HG03460 (cell line): ENCODE results near the gene ZNF592.
"Not testable (repeated sequence)": the region's sequence is repeated elsewhere in the genome, so short reads cannot be mapped to it uniquely, and the experiment has no call there.

ENCODE experiments used
- ATAC-seq: cut with Tn5 transposase; IDR thresholded peaks from one replicate; pipeline ENCODE4 v1.9.1; 2021; ENCODE audit not compliant: unreplicated experiment

The ZNF592 gene

DNA sequence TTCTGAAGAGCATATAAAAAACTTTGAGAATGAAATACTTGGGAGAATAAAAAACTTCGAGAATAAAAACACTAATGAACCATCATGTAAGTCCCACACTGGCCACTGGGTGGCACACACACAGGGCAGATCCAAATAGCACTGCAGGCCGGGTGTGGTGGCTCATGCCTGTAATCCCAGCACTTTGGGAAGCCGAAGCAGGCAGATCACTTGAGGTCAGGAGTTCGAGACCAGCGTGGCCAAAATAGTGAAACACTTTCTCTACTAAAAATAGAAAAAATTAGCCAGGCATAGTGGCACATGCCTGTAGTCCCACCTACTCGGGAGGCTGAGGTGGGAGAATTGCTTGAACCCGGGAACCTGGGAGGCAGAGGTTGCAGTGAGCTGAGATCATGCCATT lies 97.2 kb downstream of the ZNF592 start:
- ATAC-seq: not testable (repeated sequence)

DNA sequence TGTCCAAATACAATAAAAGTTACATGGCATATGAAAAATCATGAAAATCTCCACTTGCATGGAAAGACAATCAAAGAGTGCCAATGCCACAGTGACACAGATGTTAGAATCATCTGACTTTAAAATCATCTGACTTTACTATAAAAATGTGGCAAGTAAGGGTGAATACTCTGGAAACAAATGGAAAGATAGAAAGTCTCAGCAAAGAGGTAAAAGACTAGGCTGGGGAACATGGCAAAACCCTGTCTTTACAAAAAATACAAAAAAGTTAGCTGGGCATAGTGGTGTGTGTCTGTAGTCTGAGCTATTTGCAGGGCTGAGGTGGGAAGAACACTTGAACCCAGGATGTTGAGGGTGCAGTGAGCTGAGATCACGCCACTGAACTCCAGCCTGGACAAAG lies 97.9 kb downstream of the ZNF592 start:
- ATAC-seq: no peak

DNA sequence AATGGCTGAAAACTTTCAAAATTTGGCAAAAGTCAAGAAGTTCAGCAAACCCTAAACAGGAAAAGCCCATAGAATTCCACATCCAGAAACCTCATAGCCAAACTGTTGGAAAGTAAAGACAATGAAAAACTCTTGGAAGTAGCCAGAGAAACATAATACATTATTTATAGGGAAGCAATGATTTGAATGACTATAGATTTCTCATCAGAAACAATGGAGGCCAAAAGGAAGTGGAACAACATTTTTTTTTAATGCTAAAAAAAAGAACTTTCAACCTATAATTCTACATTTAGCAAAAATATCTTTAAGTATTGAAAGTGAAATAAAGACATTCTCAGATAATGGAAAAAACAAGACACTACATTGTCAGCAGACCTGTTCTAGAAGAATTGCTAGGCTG lies 99.0 kb downstream of the ZNF592 start:
- ATAC-seq: no peak

DNA sequence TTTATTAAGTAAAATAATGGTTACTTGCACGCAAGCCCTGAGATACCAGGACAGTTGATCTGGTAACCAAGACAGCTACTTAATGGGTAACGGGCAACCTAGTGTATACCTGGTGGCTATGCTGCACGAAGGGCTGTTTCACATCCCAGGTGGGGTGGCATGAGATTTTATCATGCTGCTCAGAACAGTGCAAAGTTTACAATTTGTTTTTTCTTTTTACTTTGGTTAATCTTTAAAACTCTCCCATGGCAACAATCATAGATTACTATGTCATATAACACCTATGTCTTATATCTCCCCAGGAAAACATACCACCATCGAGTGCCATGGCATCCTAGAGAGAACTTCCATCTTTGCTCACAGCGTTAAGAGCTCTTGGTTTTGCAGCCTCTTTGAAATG lies 103.8 kb downstream of the ZNF592 start:
- no peak for ATAC-seq

DNA sequence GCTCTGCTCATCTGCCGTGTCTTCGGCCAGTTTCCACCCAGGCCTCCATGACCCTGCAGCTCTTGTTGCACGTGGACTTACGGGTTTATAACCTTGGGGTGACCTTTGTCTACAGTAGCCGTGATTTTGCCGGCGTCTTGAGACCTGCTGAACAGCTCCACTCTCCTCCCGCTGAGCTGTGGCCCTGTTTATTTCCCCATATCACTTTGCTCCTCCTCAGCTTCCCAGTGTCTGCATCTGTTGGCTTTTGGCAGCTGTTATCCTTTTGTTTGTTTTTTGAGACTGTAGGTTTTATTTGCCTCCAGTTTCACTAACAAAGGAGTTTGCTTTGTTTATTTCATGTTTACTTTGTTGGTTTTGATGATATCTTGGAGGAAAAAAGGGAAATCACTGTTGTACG lies 106.7 kb downstream of the ZNF592 start:
- ATAC-seq: no peak

DNA sequence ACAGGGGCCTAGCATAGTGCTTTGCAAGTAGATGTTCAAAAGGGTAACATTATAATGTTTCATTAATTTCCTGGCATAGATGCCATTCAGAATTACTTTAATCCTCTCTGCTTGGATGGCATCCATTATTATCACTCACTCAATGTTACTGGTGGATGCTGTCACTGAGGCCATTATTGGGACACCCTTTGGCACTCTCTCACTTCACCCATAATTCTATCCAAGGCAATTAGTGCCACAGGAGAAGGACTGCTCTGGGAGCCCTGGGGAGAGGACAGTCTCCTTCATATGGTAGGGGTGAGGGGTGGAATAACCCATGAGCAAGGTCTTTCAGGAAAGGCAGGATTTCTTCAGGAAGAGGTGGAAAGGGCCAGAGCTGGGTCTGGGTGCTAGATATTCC lies 107.4 kb downstream of the ZNF592 start:
- no peak for ATAC-seq
